HG03095 (cell line): Measurements from ENCODE around the gene BMERB1.

ENCODE experiments used
- ATAC-seq: cut with Tn5 transposase; IDR thresholded peaks from one replicate; pipeline ENCODE4 v1.9.1; 2021; ENCODE audit warnings: moderate library complexity; ENCODE audit not compliant: unreplicated experiment

Gene BMERB1

DNA sequence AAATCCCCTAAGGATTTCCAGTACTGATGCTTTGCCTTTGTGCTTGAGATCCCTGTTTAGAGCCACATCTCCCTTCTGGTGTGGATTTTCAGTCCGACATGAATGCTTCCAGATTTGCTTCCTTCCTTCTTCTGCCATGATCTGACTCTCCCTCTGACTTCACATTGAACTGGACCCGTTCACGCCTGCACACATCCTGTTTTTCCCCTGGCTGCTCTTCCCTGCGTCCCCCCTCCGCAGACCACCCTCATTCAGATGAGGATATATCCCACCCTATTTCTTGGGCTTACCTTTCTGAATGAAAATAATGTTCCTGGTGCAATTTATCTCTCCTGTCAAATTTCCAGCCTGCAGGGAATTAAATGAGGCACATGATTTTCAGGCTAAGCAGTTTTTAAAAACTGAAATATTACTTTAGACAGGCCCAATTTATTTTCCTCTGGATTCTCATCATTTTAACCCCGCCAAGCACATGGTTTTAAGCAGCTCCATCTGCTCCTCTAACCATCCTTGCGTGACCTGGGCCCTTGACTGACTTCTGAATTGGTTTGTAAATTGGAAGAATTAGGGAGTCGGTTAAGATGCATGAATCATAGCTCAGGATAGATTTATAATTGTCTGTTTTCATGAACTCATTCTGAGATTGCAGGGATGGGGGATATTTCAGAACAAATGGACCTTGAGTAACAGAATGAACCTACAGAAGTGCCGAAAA, 59.2 kb downstream of the BMERB1 start:
- ATAC-seq, result no peak

GRCh38 chr16:15494236-15494635, 59.8 kb downstream of the BMERB1 start:
- no peak for ATAC-seq

- ATAC-seq, result no peak
Measured at GRCh38 chr16:15495898-15496297, 61.5 kb downstream of the BMERB1 start.

DNA sequence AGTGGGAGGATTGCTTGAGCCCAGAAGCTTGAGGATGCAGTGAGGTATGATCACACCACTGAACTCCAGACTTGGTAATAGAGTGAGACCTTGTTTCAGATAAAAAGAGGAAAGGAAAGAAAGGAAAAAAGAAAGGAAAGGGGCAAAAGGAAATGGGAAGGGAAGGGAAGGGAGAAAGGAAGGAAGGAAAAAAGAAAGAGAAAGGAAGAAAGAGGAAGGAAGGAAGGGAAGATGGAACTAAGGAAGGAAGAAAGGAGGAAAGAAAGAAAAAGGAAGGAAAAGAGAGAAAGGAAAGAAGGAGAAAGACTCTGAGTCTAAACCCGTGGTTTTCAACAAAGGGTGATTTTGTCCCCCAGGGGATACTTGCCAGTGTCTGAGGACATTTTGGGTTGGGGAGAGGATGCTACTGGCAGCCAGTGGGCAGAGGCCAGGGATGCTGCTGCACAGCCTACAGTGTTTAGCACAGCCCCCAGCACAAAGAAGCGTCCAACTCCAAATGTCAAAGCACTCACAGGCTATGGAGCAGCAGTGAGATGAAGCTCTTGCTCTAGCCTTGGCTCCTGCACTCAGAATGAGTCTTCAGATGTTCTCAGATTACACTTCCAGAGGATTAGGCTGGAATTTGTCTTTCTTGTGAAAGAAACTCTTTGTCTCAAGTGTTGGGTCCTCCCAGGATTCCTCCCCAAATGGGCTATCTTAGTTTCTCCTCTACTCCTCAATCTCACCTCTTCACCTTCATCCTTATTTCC, 64.2 kb downstream of the BMERB1 start:
- ATAC-seq, result no peak

- no peak for ATAC-seq
Measured at GRCh38 chr16:15502041-15502725, 67.8 kb downstream of the BMERB1 start.

DNA sequence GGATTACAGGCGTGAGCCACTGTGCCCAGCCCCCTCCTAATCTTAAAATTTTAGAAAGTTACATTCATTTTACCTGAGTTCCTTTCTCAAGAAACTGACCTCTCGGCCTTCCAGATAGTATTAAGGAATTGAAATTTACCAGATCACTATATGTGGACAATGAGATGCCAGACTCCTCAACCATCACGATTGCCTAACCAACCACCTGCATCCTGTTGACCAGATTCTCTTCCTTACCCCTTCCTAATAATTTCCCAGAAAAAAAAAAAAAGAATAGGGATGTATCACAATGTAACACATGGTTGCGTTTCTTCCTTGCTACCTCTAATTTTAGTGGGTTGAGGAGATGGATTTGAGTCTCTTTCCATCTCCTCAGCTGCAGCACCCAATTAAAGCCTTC, 72.1 kb downstream of the BMERB1 start:
- ATAC-seq, result no peak

DNA sequence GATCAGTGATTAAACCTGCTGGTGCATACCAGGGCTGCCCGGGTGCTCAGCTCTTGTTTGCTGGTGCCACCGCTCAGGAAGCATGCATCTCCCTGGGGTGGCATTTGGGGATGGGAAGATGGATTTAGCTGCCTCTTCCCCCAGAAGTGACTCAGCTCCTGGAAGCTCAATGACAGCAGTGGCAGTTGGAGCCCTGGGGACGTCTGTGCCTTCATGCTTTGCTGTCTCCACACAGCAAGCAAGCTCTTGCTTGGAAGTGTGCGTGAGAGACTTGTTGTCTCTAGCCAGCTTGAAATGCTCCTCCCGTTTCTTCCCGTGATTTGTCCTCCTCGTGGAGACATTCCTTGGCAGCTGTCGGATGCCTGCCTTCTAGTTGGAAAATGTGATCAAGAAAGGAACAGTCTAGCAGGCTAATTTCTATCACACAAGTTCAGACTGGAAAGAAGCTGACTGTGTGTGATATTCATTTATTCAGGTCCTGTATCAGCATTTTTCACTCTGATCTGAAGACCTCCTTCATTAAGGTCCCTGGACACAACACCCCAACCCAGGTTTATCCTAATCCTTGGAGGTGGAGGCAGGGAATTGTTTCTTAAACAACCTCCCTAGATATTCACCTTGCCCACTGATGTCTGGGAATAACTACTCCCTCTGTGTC, 73.0 kb downstream of the BMERB1 start:
- ATAC-seq, result no peak

- ATAC-seq, result no peak
Measured at GRCh38 chr16:15507959-15508627, 73.7 kb downstream of the BMERB1 start.

DNA sequence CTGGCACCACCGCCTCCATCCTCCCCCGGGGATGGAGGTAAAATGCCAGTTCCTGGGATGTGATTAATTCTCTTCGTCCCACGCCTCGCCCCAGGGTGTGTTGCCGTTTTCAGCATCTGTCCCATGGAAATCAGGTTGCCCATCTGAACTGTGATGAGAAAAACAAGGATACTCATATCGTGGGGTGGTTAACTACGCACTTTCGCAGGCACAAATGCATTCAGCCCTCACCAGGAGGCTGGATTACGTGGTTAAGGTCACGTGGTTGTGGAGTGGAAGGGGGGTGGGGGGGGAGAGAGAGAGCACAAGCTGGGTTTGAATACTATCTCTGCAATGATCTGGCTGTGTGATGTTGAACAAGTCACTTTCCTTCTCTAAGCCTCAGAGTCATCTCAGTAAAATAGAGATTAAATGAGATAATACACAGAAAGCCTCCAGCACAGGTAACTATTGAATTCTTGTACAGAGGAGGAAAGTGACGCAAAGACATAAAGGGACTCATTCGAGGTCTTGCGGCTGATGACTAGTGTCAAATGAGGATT, 74.7 kb downstream of the BMERB1 start:
- no peak for ATAC-seq

- no peak for ATAC-seq
Measured at GRCh38 chr16:15509593-15510535, 75.5 kb downstream of the BMERB1 start.

- no peak for ATAC-seq
Measured at GRCh38 chr16:15510992-15511391, 76.6 kb downstream of the BMERB1 start.

- ATAC-seq, result no peak
Measured at GRCh38 chr16:15511759-15512487, 77.5 kb downstream of the BMERB1 start.

DNA sequence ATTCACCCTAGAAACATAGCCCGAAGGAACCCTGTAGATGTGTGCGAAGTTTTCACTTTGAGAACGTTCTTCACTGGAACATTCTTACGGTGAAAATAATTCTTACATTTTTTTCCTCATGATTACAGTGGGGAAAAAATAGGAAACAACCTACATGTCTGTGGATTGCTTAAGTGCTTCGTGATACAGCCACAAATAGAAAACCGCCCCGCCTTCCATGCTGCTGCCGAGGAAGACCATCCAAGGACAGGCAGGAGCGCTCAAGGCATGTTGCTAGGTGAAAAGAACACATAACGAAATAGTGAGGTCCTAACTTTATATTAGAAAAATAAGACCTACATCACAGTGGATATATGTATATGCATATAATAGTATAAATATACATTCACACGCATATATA, 78.8 kb downstream of the BMERB1 start:
- ATAC-seq, result no peak

DNA sequence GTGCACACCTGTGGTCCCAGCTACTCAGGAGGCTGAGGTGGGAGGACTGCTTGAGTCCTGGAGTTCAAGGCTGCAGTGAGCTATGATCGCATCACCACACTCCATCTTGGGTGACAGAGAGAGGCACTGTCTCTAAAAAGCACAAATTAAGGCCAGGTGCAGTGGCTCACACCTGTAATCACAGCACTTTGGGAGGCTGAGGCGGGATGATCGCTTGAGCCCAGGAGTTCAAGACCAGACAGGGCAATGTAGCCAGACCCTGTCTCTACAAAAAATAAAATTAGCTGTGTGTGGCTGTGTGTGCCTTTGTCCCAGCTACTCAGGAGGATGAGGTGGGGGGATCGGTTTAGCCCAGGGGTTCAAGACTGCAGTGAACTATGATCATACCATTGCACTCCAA, 81.6 kb downstream of the BMERB1 start:
- ATAC-seq, result no peak

DNA sequence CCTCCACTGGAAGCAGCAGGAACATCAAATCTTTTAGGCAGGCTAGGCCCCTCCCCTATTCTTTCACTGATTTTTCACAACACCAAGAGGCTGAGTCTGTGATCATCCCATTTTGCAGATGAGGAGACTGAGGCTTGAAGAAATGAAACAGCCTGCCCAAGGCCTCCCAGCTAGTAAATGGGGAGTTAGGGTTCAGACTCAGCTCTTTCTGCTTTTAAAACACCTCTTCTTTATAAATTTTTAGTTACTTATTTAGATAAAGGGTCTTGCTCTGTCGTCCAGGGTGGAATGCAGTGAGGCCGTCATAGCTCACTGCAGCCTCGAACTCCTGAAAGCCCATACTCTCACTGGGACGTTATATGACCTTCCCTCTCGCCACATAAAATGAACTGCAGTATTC, 82.2 kb downstream of the BMERB1 start:
- no peak for ATAC-seq

- ATAC-seq, result no peak
Measured at GRCh38 chr16:15517743-15518377, 83.5 kb downstream of the BMERB1 start.

DNA sequence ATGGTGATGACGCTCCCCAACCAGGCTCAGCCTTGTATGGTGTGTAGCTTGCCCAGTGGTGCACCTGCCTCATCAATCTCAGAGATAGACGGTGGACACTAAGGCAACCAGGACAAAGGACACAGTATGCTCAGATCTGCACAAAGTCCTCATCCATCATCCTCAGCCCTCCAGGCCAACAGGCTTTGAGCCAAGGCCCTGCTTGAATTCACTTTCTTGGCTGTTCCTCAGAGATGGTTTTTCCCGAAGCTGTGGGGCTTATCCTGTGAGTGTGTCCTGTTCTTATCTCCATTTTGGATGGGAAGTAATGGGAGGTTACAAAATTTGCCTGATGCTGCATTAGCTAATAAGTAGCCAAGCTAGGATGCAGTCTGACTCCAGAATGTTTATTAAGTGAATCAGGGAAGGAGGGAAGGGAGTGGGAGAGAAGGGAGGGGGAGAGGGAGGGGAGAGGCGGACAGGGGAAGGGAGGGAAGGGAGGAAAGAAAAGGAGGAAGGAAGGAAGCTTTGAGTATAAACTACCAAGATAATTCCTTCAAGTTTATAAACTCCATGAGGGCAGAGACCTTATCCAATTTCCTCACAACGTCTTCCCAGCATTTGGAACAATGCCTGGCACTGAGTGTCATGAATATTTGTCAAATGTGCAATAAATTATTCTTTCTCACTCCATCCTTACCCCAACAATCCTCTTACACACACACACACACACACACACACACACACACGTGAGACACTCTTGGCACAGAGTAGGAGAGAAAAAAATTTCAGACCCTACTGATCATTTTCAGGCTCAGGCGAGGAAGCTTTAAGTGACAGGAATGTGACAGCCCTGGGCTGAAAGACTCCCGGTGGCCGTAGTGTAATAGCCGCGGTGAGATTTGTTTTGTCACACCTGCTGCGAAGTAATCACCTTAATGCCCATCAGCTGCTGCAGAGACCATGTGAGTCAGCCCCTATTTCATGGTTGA, 84.3 kb downstream of the BMERB1 start:
- ATAC-seq, result no peak
